OCI-LY3 (cell line): Measurements from ENCODE around the gene CBX4.

ENCODE experiments used
- H2AFZ ChIP-seq: fragments of 200-600, 300-600 bp; shearing (Covaris generic); 2 replicates; pipeline ENCODE4 v1.6.0; 2014; ENCODE audit warnings: antibody characterized with exemption, low read depth, low read length
- H3K27ac ChIP-seq: fragments of 200-600, 300-600 bp; sonication (generic); 2 replicates; pipeline ENCODE4 v1.5.1; 2014; ENCODE audit warnings: mild to moderate bottlenecking, low read length, moderate library complexity, mixed read lengths
- H3K27me3 ChIP-seq: fragments of 200-600, 300-600 bp; sonication (generic); 2 replicates; pipeline ENCODE4 v1.6.1; 2014; ENCODE audit warnings: low read depth, low read length, mixed read lengths
- H3K36me3 ChIP-seq: fragments of 200-600, 300-600 bp; sonication (generic); replicated peaks from 2 replicates; pipeline ENCODE3; 2014; ENCODE audit warnings: low read depth, low read length, mixed read lengths
- H3K4me1 ChIP-seq: fragments of 300-600, 200-600 bp; sonication (generic); 2 replicates; pipeline ENCODE4 v1.6.1; 2014; ENCODE audit warnings: low read length, mixed read lengths
- H3K4me2 ChIP-seq: fragments of 200-600, 300-600 bp; sonication (generic); 2 replicates; pipeline ENCODE4 v1.6.1; 2014; ENCODE audit warnings: low read length, mixed read lengths
- H3K4me3 ChIP-seq: fragments of 300-600, 200-600 bp; sonication (generic); 2 replicates; pipeline ENCODE4 v1.5.1; 2014; ENCODE audit warnings: antibody characterized with exemption, mild to moderate bottlenecking, low read length, moderate library complexity
- H3K79me2 ChIP-seq: fragments of 300-600, 200-600 bp; shearing (Covaris generic); 2 replicates; pipeline ENCODE4 v1.6.1; 2014; ENCODE audit warnings: mild to moderate bottlenecking, low read length, mixed read lengths
- H3K9ac ChIP-seq: fragments of 300-600, 200-600 bp; shearing (Covaris generic); 2 replicates; pipeline ENCODE4 v1.6.0; 2014; ENCODE audit warnings: mild to moderate bottlenecking, low read length, moderate library complexity
- H3K9me3 ChIP-seq: fragments of 200-600, 300-600 bp; shearing (Covaris generic); 2 replicates; pipeline ENCODE4 v1.6.1; 2014; ENCODE audit warnings: low read length, mixed read lengths; ENCODE audit not compliant: insufficient read depth
- H4K20me1 ChIP-seq: fragments of 200-600, 300-600 bp; sonication (generic); 2 replicates; pipeline ENCODE4 v1.6.1; 2016; ENCODE audit warnings: low read length, mixed read lengths; ENCODE audit not compliant: insufficient read depth
- CTCF ChIP-seq: fragments of 200-600, 300-600 bp; sonication (generic); IDR thresholded peaks from 2 replicates; pipeline ENCODE4 v1.5.1; 2014; ENCODE audit warnings: antibody characterized with exemption, low read length, low read depth
- EZH2phosphoT487 ChIP-seq: fragments of 200-600 bp; shearing (Covaris generic); IDR thresholded peaks from 2 replicates; pipeline ENCODE4 v1.6.1; 2018; ENCODE audit warnings: antibody characterized with exemption, mixed run types, low read depth

Gene CBX4

GRCh38 chr17:79819085-79819484 is 20.2 kb downstream of the CBX4 start:
- H3K4me2 ChIP-seq = no peak overlapping the region
- TF ChIP-seq EZH2phosphoT487 = no peak
- TF ChIP-seq CTCF = no peak
- no peaks in the 10 kb centered on the region for H4K20me1 ChIP-seq
- no peak overlapping the region for H3K9ac ChIP-seq
- no peak overlapping the region for H2AFZ ChIP-seq
- no peaks in the 10 kb centered on the region for H3K27me3 ChIP-seq
- no peaks in the 10 kb centered on the region for H3K9me3 ChIP-seq
- H3K27ac ChIP-seq = no peak overlapping the region
- H3K4me3 ChIP-seq = no peak overlapping the region
- no peaks in the 10 kb centered on the region for H3K79me2 ChIP-seq
- H3K4me1 ChIP-seq = no peaks in the 10 kb centered on the region; the same call in 1 of the 2 replicates
- no peaks in the 10 kb centered on the region for H3K36me3 ChIP-seq

DNA sequence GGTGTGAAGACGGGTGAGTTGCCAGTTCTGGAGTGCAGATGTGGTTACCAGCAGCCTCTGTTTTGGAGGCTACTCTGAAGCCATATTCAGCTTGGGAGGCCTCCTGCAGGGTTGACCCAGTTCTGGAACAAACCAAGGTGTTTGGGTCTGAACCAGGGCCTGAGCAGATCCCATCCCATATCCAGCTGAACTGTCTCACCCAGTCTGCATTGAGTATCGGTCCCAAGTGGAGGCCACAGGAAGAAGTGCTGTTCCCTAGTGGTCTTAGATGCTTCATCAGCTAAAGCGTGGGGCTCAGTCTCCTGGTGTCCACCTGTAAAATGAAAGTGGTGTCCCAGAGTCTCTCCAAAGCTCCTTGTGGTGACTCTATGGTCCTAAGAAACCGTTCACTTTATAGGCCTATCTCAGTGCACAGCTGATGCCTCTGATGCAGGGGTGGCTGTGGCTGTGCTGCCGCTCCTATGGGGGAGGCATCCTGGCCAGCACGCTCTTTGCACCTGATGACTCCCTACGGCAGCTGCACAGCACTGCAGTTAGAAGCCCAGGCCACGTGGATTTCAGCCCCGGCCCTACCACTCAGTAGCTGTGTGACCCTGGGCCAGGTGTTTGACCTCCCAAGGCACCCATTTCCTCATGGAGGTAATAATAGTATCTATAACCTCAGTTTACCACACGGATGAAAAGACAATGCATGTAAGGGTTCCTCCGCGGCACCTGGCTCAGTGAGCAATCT is 21.0 kb downstream of the CBX4 start:
- Histone ChIP-seq H3K79me2 (no peaks in the 10 kb centered on the region), H3K4me2 (no peak overlapping the region), H3K27me3 (no peaks in the 10 kb centered on the region), H3K4me1 (peaks cover 3% of the 10 kb centered on the region; the same call in 1 of the 2 replicates), H3K36me3 (no peaks in the 10 kb centered on the region), H2AFZ (no peak overlapping the region), H4K20me1 (no peaks in the 10 kb centered on the region), H3K27ac (no peak overlapping the region), H3K4me3 (no peak overlapping the region), H3K9me3 (no peaks in the 10 kb centered on the region), H3K9ac (no peak overlapping the region)
- TF ChIP-seq CTCF (no peak), EZH2phosphoT487 (no peak)

DNA sequence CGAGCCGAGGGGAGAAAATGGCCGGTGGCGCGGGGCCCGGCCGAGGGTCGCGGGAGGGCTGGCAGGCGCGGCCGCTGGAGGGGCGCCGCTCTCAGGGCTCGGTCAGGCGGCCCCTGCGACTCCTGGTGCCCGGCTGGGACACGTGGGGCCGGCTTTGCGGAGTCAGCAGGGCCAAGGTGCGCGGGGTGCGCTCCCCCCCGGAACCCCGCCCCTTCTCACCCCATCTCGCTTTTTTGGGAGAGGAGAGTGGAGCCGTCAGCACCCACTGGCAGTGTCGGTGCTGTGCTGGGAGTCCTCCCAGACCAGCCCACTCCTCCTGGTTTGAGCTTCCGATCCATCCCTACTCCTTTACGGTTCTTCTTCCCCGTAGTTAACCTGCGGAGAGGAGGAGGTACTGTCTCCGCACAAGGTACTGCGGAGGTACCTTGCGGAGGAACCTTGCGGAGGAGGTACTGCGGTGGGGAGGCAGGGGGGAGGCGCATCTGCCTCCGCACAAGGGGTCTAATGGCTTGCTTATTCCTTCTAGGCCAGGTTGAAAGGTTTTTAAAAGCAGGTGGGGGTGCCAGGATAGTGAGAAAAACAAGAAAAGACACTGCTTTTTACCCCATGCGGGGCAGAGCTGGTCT is 23.3 kb downstream of the CBX4 start:
- H3K4me2 ChIP-seq = no peak overlapping the region
- no peaks in the 10 kb centered on the region for H3K36me3 ChIP-seq
- no peak overlapping the region for H3K9ac ChIP-seq
- no peak overlapping the region for H2AFZ ChIP-seq
- H3K79me2 ChIP-seq = no peaks in the 10 kb centered on the region
- no peak overlapping the region for H3K27ac ChIP-seq
- H3K27me3 ChIP-seq = no peaks in the 10 kb centered on the region
- no peaks in the 10 kb centered on the region for H4K20me1 ChIP-seq
- peaks cover 18% of the 10 kb centered on the region for H3K4me1 ChIP-seq
- no peaks in the 10 kb centered on the region for H3K9me3 ChIP-seq
- TF ChIP-seq EZH2phosphoT487 (no peak), CTCF (no peak)
- H3K4me3 ChIP-seq = no peak overlapping the region

DNA sequence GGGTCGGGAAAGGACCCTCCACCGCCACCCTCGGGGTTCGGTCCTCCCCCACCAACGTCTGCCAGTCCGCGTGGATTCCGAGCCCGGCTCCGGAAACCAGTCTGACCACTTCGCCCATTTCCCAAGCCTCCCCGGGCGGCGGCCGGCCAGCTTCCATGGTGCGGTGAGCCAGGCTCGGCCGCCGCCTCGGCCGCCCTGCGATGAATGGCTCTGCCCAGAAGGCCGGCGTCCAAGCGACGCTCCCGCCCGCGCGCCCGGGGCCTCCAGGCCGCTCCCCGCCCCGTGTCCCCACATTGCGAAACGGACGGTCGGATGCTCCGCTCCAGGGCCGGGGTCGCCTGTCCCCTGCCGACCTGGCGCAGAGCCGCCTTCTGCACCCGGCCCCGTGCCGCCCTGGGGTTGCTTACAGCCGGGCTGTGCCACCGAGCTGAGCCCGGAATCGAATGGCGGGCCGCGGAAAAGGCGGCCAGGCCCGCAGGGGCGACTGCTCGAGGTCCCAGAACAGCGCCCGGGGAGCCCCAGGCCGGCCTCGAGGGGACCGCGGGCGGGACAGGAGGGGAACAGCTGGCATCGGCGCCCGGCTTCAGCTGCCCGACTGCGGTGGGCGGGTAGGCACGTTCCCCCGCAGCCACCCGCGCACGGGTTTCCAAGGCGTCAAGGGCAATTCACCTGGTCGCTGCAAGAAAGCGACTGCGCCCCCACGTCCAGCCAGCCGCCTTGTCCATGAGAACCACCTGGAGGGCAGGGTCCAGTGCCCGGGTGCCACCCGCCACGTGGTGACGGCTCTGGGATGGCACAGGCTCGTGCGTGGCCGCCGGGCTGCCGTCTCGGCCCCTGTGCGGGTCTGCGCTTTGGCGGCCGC is 24.0 kb downstream of the CBX4 start:
- H3K4me1 ChIP-seq = peaks cover 25% of the 10 kb centered on the region
- no peaks in the 10 kb centered on the region for H3K27me3 ChIP-seq
- no peaks in the 10 kb centered on the region for H3K9me3 ChIP-seq
- H3K36me3 ChIP-seq = no peaks in the 10 kb centered on the region
- H3K4me2 ChIP-seq = no peak overlapping the region
- no peaks in the 10 kb centered on the region for H4K20me1 ChIP-seq
- H3K79me2 ChIP-seq = no peaks in the 10 kb centered on the region
- H3K9ac ChIP-seq = no peak overlapping the region
- TF ChIP-seq CTCF (no peak), EZH2phosphoT487 (no peak)
- no peak overlapping the region for H3K27ac ChIP-seq
- H2AFZ ChIP-seq = no peak overlapping the region
- H3K4me3 ChIP-seq = no peak overlapping the region
